ENCODE data around the gene PTPRK. TPM values are rescaled to one million over a fixed set of nuclear protein-coding genes. Genes with fewer than 3 reads are reported as not detected.

The PTPRK gene
- total RNA-seq, 1 experiment from 2014 or later = 265 TPM

GRCh38 chr6:128532827-128533226 is 12.4 kb upstream of the PTPRK start:
- CTCF ChIA-PET = no interaction called here
- no peaks in the 10 kb centered on the region for H3K9me3 Mint-ChIP-seq (ENCODE audit: low read depth, unreplicated experiment)
- H3K36me3 Mint-ChIP-seq (ENCODE audit: insufficient read depth, unreplicated experiment) = no peaks in the 10 kb centered on the region
- BruUV-seq (replicated peaks) = no TSS peak
- H3K27ac Mint-ChIP-seq (ENCODE audit: unreplicated experiment) = no peak overlapping the region
- no peaks in the 10 kb centered on the region for H3K27me3 Mint-ChIP-seq (ENCODE audit: unreplicated experiment)
- TF ChIP-seq, protein P1, sequence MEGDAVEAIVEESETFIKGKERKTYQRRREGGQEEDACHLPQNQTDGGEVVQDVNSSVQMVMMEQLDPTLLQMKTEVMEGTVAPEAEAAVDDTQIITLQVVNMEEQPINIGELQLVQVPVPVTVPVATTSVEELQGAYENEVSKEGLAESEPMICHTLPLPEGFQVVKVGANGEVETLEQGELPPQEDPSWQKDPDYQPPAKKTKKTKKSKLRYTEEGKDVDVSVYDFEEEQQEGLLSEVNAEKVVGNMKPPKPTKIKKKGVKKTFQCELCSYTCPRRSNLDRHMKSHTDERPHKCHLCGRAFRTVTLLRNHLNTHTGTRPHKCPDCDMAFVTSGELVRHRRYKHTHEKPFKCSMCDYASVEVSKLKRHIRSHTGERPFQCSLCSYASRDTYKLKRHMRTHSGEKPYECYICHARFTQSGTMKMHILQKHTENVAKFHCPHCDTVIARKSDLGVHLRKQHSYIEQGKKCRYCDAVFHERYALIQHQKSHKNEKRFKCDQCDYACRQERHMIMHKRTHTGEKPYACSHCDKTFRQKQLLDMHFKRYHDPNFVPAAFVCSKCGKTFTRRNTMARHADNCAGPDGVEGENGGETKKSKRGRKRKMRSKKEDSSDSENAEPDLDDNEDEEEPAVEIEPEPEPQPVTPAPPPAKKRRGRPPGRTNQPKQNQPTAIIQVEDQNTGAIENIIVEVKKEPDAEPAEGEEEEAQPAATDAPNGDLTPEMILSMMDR (IDR thresholded peaks at IDR 0.05; ENCODE audit: unreplicated experiment) = no peak
- no peak for DNase-seq
- peaks cover 12% of the 10 kb centered on the region for H3K4me1 Mint-ChIP-seq (ENCODE audit: low read depth, unreplicated experiment)
- H3K4me3 Mint-ChIP-seq (ENCODE audit: low read depth, unreplicated experiment) = no peak overlapping the region
- intact Hi-C loops (cut with micrococcal nuclease; ENCODE audit: unreplicated experiment) = no loop called here

GRCh38 chr6:128532136-128532535 is 11.7 kb upstream of the PTPRK start:
- no peak for DNase-seq
- BruUV-seq (replicated peaks) = no TSS peak
- intact Hi-C loops (cut with micrococcal nuclease; ENCODE audit: unreplicated experiment) = no loop called here
- CTCF ChIA-PET = no interaction called here
- H3K4me1 Mint-ChIP-seq (ENCODE audit: low read depth, unreplicated experiment) = peaks cover 19% of the 10 kb centered on the region
- H3K27ac Mint-ChIP-seq (ENCODE audit: unreplicated experiment) = no peak overlapping the region
- no peaks in the 10 kb centered on the region for H3K9me3 Mint-ChIP-seq (ENCODE audit: low read depth, unreplicated experiment)
- no peaks in the 10 kb centered on the region for H3K36me3 Mint-ChIP-seq (ENCODE audit: insufficient read depth, unreplicated experiment)
- no peaks in the 10 kb centered on the region for H3K27me3 Mint-ChIP-seq (ENCODE audit: unreplicated experiment)
- H3K4me3 Mint-ChIP-seq (ENCODE audit: low read depth, unreplicated experiment) = no peak overlapping the region
- TF ChIP-seq, protein P1 (IDR thresholded peaks at IDR 0.05; ENCODE audit: unreplicated experiment) = no peak

DNA sequence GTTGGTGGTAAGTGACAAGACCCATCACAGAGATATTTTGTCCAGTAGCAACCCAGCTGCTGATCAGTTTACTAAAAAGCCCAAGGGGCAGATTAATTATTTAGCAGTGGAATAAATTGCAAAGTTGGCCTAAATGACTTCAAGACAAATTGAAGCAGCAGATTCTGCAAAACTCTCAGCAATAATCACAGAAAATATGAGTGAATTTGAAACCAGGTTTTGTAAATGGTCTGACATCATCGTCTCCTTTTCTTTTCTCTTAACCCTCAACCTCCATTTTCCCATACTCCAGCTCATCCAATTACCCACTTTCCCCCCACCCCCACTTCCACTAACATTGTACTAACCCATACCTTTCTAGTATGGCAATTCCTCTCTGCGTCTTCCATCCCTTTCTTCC is 11.3 kb upstream of the PTPRK start:
- no peak for DNase-seq
- Mint-ChIP-seq H3K9me3 (ENCODE audit: low read depth, unreplicated experiment) (no peaks in the 10 kb centered on the region), H3K4me3 (ENCODE audit: low read depth, unreplicated experiment) (no peak overlapping the region), H3K27me3 (ENCODE audit: unreplicated experiment) (no peaks in the 10 kb centered on the region), H3K27ac (ENCODE audit: unreplicated experiment) (no peak overlapping the region), H3K36me3 (ENCODE audit: insufficient read depth, unreplicated experiment) (no peaks in the 10 kb centered on the region), H3K4me1 (ENCODE audit: low read depth, unreplicated experiment) (peaks cover 20% of the 10 kb centered on the region)
- intact Hi-C loops (cut with micrococcal nuclease; ENCODE audit: unreplicated experiment) = no loop called here
- TF ChIP-seq, protein P1 (IDR thresholded peaks at IDR 0.05; ENCODE audit: unreplicated experiment) = no peak
- CTCF ChIA-PET = interaction anchor here (1.1 kb wide), 1 partner anchor 195 kb away, joined by 3 read pairs; no protein-coding TSS in a partner anchor
- no TSS peak for BruUV-seq (replicated peaks)

DNA sequence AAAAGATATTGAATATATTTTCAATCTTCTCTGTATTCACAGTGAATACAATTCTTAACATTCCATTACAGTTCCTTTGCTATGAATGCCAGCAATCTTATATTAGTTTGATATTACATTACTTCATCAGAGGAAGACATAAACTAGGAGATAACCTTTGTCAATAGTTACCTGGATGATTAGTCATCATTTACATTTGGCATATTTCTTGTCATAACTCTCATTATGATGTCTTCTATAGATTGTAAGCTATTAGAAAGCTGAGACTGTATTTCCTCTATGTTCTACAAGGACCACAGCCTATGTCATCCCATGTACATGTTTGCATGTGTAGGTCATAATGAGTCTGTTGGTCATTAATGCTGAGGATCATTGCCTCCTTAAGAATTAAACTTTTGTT is 7.8 kb upstream of the PTPRK start:
- no TSS peak for BruUV-seq (replicated peaks)
- intact Hi-C loops (cut with micrococcal nuclease; ENCODE audit: unreplicated experiment) = no loop called here
- TF ChIP-seq, protein P1 (IDR thresholded peaks at IDR 0.05; ENCODE audit: unreplicated experiment) = no peak
- Mint-ChIP-seq H3K27me3 (ENCODE audit: unreplicated experiment) (no peaks in the 10 kb centered on the region), H3K9me3 (ENCODE audit: low read depth, unreplicated experiment) (no peaks in the 10 kb centered on the region), H3K4me1 (ENCODE audit: low read depth, unreplicated experiment) (peaks cover 18% of the 10 kb centered on the region), H3K36me3 (ENCODE audit: insufficient read depth, unreplicated experiment) (no peaks in the 10 kb centered on the region), H3K27ac (ENCODE audit: unreplicated experiment) (no peak overlapping the region), H3K4me3 (ENCODE audit: low read depth, unreplicated experiment) (no peak overlapping the region)
- CTCF ChIA-PET = interaction anchor here (1.5 kb wide), 1 partner anchor 11 kb away, joined by 3 read pairs; no protein-coding TSS in a partner anchor
- DNase-seq = no peak
